Nephron progenitor cell (in vitro differentiated cells): Measurements from ENCODE around the gene BICRAL.

Source experiments
- DNase-seq: peaks from one replicate; pipeline ENCODE4 v3.0.0; 2021
- H3K27ac Mint-ChIP-seq: 2 replicates; pipeline ENCODE4 v1.8.0; 2021; ENCODE audit warnings: mild to moderate bottlenecking, moderate library complexity, mixed read lengths
- H3K27me3 Mint-ChIP-seq: 2 replicates; pipeline ENCODE4 v1.8.0; 2021; ENCODE audit warnings: mild to moderate bottlenecking, low read depth, mixed read lengths; ENCODE audit not compliant: poor library complexity
- H3K36me3 Mint-ChIP-seq: 2 replicates; pipeline ENCODE4 v1.8.0; 2021; ENCODE audit warnings: low read depth, mixed read lengths
- H3K4me1 Mint-ChIP-seq: 2 replicates; pipeline ENCODE4 v1.8.0; 2021; ENCODE audit warnings: mixed read lengths
- H3K4me3 Mint-ChIP-seq: 2 replicates; pipeline ENCODE4 v1.8.0; 2021; ENCODE audit warnings: mild to moderate bottlenecking, moderate library complexity, mixed read lengths
- H3K9me3 Mint-ChIP-seq: 2 replicates; pipeline ENCODE4 v1.8.0; 2021; ENCODE audit warnings: mild to moderate bottlenecking, moderate library complexity, mixed read lengths
- TF ChIP-seq, protein P1 (sequence below): fragments of 200-600 bp; sonication (generic); IDR thresholded peaks from 2 replicates; pipeline ENCODE4 v1.5.0; 2021; ENCODE audit warnings: antibody characterized with exemption

The BICRAL gene

DNA sequence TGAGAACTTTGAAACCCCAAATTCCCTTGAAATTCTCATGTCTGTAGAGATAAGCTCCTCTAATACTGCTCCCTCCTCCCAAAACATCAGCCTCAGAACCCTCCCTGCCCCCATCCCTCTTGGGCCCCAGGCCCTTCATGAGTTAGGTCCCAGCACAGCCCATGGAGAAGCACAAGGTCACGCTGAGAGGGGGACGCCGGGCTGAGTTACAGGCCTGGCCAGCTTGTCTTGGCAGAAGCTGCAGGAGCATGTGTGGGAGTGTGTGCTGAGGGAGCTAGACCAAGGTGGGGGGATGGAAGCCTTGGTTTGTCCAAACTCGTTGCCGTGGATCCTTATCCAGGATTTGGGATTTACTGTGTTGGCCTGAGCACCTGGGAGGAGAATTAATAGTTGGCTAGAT, 125.5 kb downstream of the BICRAL start:
- Mint-ChIP-seq H3K27ac (no peak overlapping the region), H3K36me3 (no peaks in the 10 kb centered on the region), H3K9me3 (no peaks in the 10 kb centered on the region), H3K27me3 (peaks cover 23% of the 10 kb centered on the region), H3K4me1 (peaks cover 21% of the 10 kb centered on the region), H3K4me3 (no peak overlapping the region)
- TF ChIP-seq, protein P1, sequence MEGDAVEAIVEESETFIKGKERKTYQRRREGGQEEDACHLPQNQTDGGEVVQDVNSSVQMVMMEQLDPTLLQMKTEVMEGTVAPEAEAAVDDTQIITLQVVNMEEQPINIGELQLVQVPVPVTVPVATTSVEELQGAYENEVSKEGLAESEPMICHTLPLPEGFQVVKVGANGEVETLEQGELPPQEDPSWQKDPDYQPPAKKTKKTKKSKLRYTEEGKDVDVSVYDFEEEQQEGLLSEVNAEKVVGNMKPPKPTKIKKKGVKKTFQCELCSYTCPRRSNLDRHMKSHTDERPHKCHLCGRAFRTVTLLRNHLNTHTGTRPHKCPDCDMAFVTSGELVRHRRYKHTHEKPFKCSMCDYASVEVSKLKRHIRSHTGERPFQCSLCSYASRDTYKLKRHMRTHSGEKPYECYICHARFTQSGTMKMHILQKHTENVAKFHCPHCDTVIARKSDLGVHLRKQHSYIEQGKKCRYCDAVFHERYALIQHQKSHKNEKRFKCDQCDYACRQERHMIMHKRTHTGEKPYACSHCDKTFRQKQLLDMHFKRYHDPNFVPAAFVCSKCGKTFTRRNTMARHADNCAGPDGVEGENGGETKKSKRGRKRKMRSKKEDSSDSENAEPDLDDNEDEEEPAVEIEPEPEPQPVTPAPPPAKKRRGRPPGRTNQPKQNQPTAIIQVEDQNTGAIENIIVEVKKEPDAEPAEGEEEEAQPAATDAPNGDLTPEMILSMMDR: no peak
- DNase-seq: no peak

GRCh38 chr6:42909835-42910234, 128.0 kb downstream of the BICRAL start:
- TF ChIP-seq, protein P1: no peak
- Mint-ChIP-seq H3K27me3 (peaks cover 23% of the 10 kb centered on the region), H3K9me3 (no peaks in the 10 kb centered on the region), H3K27ac (no peak overlapping the region), H3K4me3 (no peak overlapping the region), H3K4me1 (peaks cover 15% of the 10 kb centered on the region), H3K36me3 (no peaks in the 10 kb centered on the region)
- DNase-seq: no peak

GRCh38 chr6:42911171-42912021, 129.5 kb downstream of the BICRAL start:
- DNase-seq: peak; percentile 72
- H3K27me3 Mint-ChIP-seq: peaks cover 14% of the 10 kb centered on the region
- H3K36me3 Mint-ChIP-seq: no peaks in the 10 kb centered on the region
- H3K4me3 Mint-ChIP-seq: peak overlapping the region; percentile 83
- peaks cover 15% of the 10 kb centered on the region for H3K4me1 Mint-ChIP-seq
- TF ChIP-seq, protein P1: no peak
- H3K27ac Mint-ChIP-seq: peak overlapping the region; percentile 27
- H3K9me3 Mint-ChIP-seq: no peaks in the 10 kb centered on the region

- H3K4me1 Mint-ChIP-seq: peaks cover 5% of the 10 kb centered on the region
- TF ChIP-seq, protein P1: no peak
- no peak for DNase-seq
- no peak overlapping the region for H3K27ac Mint-ChIP-seq
- H3K9me3 Mint-ChIP-seq: no peaks in the 10 kb centered on the region
- no peak overlapping the region for H3K4me3 Mint-ChIP-seq
- no peaks in the 10 kb centered on the region for H3K36me3 Mint-ChIP-seq
- H3K27me3 Mint-ChIP-seq: peaks cover 11% of the 10 kb centered on the region
These were observed 132.7 kb downstream of the BICRAL start for GRCh38 chr6:42914546-42914945.

DNA sequence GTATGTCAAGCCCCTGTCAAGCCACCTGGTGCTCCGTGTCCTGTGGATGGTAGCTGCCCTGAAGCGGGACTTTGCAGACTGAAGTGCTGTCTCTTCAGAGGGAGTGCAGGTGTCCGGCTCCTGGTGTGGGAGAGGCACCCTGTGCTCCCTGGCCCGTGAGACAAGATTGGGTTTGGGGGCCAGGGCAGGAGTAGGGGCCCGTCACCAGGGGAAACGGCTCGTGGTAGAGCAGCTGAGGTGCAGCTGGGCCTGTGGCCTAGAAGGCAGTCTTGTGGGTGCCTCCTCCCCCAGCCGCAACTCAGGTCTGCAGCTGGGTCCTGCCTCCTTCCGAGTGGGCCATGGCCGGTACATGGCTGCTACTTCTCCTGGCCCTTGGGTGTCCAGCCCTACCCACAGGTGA, 133.9 kb downstream of the BICRAL start, which contains the start of gene PTCRA:
TSS of gene PTCRA (plus strand) at position 322 of the 400 bp plus-strand sequence. CDS start at position 339, 17 bp downstream.
- H3K36me3 Mint-ChIP-seq: no peaks in the 10 kb centered on the region
- DNase-seq: no peak
- TF ChIP-seq, protein P1: no peak
- peaks cover 5% of the 10 kb centered on the region for H3K4me1 Mint-ChIP-seq
- no peaks in the 10 kb centered on the region for H3K9me3 Mint-ChIP-seq
- H3K27ac Mint-ChIP-seq: no peak within 1 kb of the TSS
- peaks cover 11% of the 10 kb centered on the region for H3K27me3 Mint-ChIP-seq
- no peak within 1 kb of the TSS for H3K4me3 Mint-ChIP-seq

- no peak for DNase-seq
- no peaks in the 10 kb centered on the region for H3K9me3 Mint-ChIP-seq
- peaks cover 11% of the 10 kb centered on the region for H3K27me3 Mint-ChIP-seq
- H3K4me1 Mint-ChIP-seq: peaks cover 1% of the 10 kb centered on the region
- no peak overlapping the region for H3K4me3 Mint-ChIP-seq
- no peak overlapping the region for H3K27ac Mint-ChIP-seq
- TF ChIP-seq, protein P1: no peak
- H3K36me3 Mint-ChIP-seq: no peaks in the 10 kb centered on the region
These were observed 134.4 kb downstream of the BICRAL start for GRCh38 chr6:42916288-42916687.
